Measurements from ENCODE around the gene YTHDF1.

YTHDF1 gene

GRCh38 chr20:63164484-63165355, 51.2 kb downstream of the YTHDF1 start:
- Histone ChIP-seq H3K36me3 (no peaks in the 10 kb centered on the region), H3K27ac (no peak overlapping the region), H3K27me3 (peaks cover 29% of the 10 kb centered on the region), H3K9me3 (no peaks in the 10 kb centered on the region), H3K4me1 (ENCODE audit: control insufficient read depth in 1 of 2, insufficient read depth in 1 of 2, low read depth in 1 of 2, low read length in 1 of 2) (no peaks in the 10 kb centered on the region), H3K4me3 (ENCODE audit: low read depth in 1 of 2, low read length in 1 of 2) (no peak overlapping the region)
- no peak for TF ChIP-seq CTCF (IDR thresholded peaks at IDR 0.05)

- Histone ChIP-seq H3K27ac (no peak overlapping the region), H3K36me3 (no peaks in the 10 kb centered on the region), H3K4me3 (ENCODE audit: low read depth in 1 of 2, low read length in 1 of 2) (no peak overlapping the region), H3K4me1 (ENCODE audit: control insufficient read depth in 1 of 2, insufficient read depth in 1 of 2, low read depth in 1 of 2, low read length in 1 of 2) (no peaks in the 10 kb centered on the region), H3K27me3 (peaks cover 20% of the 10 kb centered on the region), H3K9me3 (no peaks in the 10 kb centered on the region)
- TF ChIP-seq CTCF (IDR thresholded peaks at IDR 0.05) = no peak
These were observed 52.1 kb downstream of the YTHDF1 start for GRCh38 chr20:63163596-63164483.

- Histone ChIP-seq H3K4me3 (ENCODE audit: low read depth in 1 of 2, low read length in 1 of 2) (no peak overlapping the region), H3K4me1 (ENCODE audit: control insufficient read depth in 1 of 2, insufficient read depth in 1 of 2, low read depth in 1 of 2, low read length in 1 of 2) (no peaks in the 10 kb centered on the region), H3K27ac (no peak overlapping the region), H3K36me3 (no peaks in the 10 kb centered on the region), H3K9me3 (no peaks in the 10 kb centered on the region), H3K27me3 (peaks cover 13% of the 10 kb centered on the region)
- TF ChIP-seq CTCF (IDR thresholded peaks at IDR 0.05) = no peak
These were observed 52.8 kb downstream of the YTHDF1 start for GRCh38 chr20:63163171-63163570.

GRCh38 chr20:63162206-63162795, 53.6 kb downstream of the YTHDF1 start:
- H3K27me3 ChIP-seq = peaks cover 13% of the 10 kb centered on the region
- H3K27ac ChIP-seq = no peak overlapping the region
- no peaks in the 10 kb centered on the region for H3K4me1 ChIP-seq (ENCODE audit: control insufficient read depth in 1 of 2, insufficient read depth in 1 of 2, low read depth in 1 of 2, low read length in 1 of 2)
- H3K36me3 ChIP-seq = no peaks in the 10 kb centered on the region
- no peak overlapping the region for H3K4me3 ChIP-seq (ENCODE audit: low read depth in 1 of 2, low read length in 1 of 2)
- no peaks in the 10 kb centered on the region for H3K9me3 ChIP-seq
- no peak for TF ChIP-seq CTCF (IDR thresholded peaks at IDR 0.05)

GRCh38 chr20:63161176-63161651, 54.7 kb downstream of the YTHDF1 start:
- H3K9me3 ChIP-seq = no peaks in the 10 kb centered on the region
- peaks cover 16% of the 10 kb centered on the region for H3K27me3 ChIP-seq

More at GRCh38 chr20:63161176-63161651, 54.7 kb downstream of the YTHDF1 start:
- H3K27ac ChIP-seq = no peak overlapping the region
- H3K4me1 ChIP-seq (ENCODE audit: control insufficient read depth in 1 of 2, insufficient read depth in 1 of 2, low read depth in 1 of 2, low read length in 1 of 2) = no peaks in the 10 kb centered on the region
- H3K4me3 ChIP-seq (ENCODE audit: low read depth in 1 of 2, low read length in 1 of 2) = no peak overlapping the region
- no peaks in the 10 kb centered on the region for H3K36me3 ChIP-seq
- no peak for TF ChIP-seq CTCF (IDR thresholded peaks at IDR 0.05)
